ENCODE results near the gene SPHK1. TPM values are rescaled to one million over a fixed set of nuclear protein-coding genes. Genes with fewer than 3 reads are reported as not detected.

Gene SPHK1, protein sequence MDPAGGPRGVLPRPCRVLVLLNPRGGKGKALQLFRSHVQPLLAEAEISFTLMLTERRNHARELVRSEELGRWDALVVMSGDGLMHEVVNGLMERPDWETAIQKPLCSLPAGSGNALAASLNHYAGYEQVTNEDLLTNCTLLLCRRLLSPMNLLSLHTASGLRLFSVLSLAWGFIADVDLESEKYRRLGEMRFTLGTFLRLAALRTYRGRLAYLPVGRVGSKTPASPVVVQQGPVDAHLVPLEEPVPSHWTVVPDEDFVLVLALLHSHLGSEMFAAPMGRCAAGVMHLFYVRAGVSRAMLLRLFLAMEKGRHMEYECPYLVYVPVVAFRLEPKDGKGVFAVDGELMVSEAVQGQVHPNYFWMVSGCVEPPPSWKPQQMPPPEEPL
- total RNA-seq (70.7 and 85.6 TPM in 2 replicates), polyA plus RNA-seq (97.4 and 97.8 TPM in 2 replicates), polyA minus RNA-seq (27.2 and 37.8 TPM in 2 replicates), Bru-seq, nascent RNA (percentile 52 among the genes with signal in this experiment), BruChase-seq, experiment 1, labeled RNA remaining after a 6-hour chase (percentile 78 among the genes with signal in this experiment), BruChase-seq, experiment 2, labeled RNA remaining after a 2-hour chase (percentile 69 among the genes with signal in this experiment)
- 57.6 and 80.7 TPM in 2 replicates for polyA plus RNA-seq (2011; cell fraction: cytosol; rRNA removed)
- 331 and 358 TPM in 2 replicates for polyA plus RNA-seq (2011; cell fraction: nucleus; rRNA removed)
- polyA plus RNA-seq (2012), result 84.4 and 89.7 TPM in 2 replicates
- 11.3 TPM for polyA minus RNA-seq (2011; cell fraction: cytosol; rRNA and poly(A)+ RNA removed)
- polyA minus RNA-seq (2011; cell fraction: nucleus; rRNA and poly(A)+ RNA removed), result 37.5 and 78.5 TPM in 2 replicates
- long read RNA-seq, transcript SPHK1-201 (6 exons, 2,138 nt), result minor isoform, 47 of 458 reads
- long read RNA-seq, transcript SPHK1-209 (5 exons, 2,502 nt), result minor isoform, 5 of 458 reads
- long read RNA-seq, transcript SPHK1-202 (5 exons, 1,779 nt), result minor isoform, 47 of 458 reads
- long read RNA-seq, transcript SPHK1-210 (6 exons, 1,821 nt), result major isoform, 144 of 458 reads
- long read RNA-seq, partial matches to known transcripts, result 127 of 458 reads
- long read RNA-seq, other reads (novel, unspliced or antisense), result 88 of 458 reads

DNA sequence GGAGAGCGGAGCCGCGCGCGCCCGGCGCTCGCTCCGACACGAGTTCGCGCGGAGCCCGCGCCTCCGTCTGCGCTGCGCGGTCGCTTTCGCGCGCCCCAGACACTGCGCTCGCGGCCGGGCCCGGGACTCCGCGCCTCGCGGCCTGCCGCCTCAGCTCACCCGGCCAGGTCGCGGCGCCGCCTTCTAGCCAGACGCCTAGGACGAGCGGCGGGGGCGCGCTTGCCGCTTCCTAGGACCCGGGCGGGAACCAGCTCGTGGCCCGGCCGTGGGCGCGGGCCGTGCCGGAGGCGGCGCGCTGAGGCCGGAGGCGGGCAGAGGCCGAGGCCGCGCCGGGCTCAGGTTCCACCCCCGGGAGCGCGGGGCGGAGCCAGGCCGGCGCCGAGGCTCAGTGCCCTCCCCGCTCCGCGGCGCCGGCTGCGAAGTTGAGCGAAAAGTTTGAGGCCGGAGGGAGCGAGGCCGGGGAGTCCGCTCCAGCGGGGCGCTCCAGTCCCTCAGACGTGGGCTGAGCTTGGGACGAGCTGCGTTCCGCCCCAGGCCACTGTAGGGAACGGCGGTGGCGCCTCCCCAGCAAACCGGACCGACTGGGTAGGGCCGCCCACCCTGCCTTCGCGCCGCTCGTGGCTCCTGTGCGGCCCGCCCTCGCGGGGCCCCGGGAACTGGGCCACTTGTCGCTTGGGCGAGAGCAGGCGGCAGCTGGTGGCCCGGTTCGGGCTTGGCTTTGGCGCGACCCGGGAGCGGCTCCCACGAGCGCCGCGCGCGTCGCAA, at the start of gene SPHK1:
SPHK1 (plus strand) TSS at position 388 of the 765 bp plus-strand sequence. CDS start 1,036 bp downstream, outside the sequence.
- CTCF ChIA-PET, result interaction anchor here (0.6 to 8.1 kb wide), 17 partner anchors 8 to 116 kb away, joined by 3 to 106 read pairs (median 10); partner anchors contain the start of genes PRPSAP1 and QRICH2
- Histone ChIP-seq H3K36me3 (ENCODE audit: control insufficient read depth in 2 of 2, extremely low read depth in 1 of 2, insufficient read depth in 2 of 2, low read length in 2 of 2) (no peaks in the 10 kb centered on the region), H3K9me3 (replicated peaks; ENCODE audit: control insufficient read depth, insufficient read depth, low read length) (no peaks in the 10 kb centered on the region), H4K20me1 (replicated peaks; ENCODE audit: control insufficient read depth, extremely low read depth, insufficient read depth, low read length) (no peaks in the 10 kb centered on the region), H3K9me1 (replicated peaks; ENCODE audit: control insufficient read depth, extremely low read depth, insufficient read depth, low read length) (no peaks in the 10 kb centered on the region), H3K4me3 (replicated peaks in 1 of 3; ENCODE audit: insufficient read depth in 1 of 3, low read depth in 1 of 3, low read length in 3 of 3) (peak within 1 kb of the TSS; percentile 54 to 82 (median 65)), H3K27ac (ENCODE audit: insufficient read depth, low read depth, low read length) (peak within 1 kb of the TSS; percentile 97), H3K27me3 (ENCODE audit: control insufficient read depth in 2 of 2, insufficient read depth in 2 of 2, low read length in 2 of 2) (no peaks in the 10 kb centered on the region), H2AFZ (ENCODE audit: low read depth, low read length) (peak within 1 kb of the TSS; percentile 26), H3K9ac (replicated peaks; ENCODE audit: extremely low read depth, insufficient read depth, low read length) (peak within 1 kb of the TSS; percentile 97), H3K4me1 (ENCODE audit: control insufficient read depth, extremely low read depth, insufficient read depth, low read length) (peaks cover 26% of the 10 kb centered on the region), H3K4me2 (ENCODE audit: insufficient read depth, low read length) (peak within 1 kb of the TSS; percentile 67), H3K79me2 (ENCODE audit: control insufficient read depth, insufficient read depth, low read length) (peaks cover 37% of the 10 kb centered on the region)
- POLR2A ChIA-PET, result interaction anchor here (0.5 to 3.1 kb wide), 6 partner anchors 14 to 1610 kb away, joined by 3 to 13 read pairs (median 6); partner anchors contain the start of gene PRPSAP1
- peak; percentile 71 for DNase-seq (ENCODE audit: low read depth, low spot score)
- FAIRE-seq, result peak; percentile 75
- dilution Hi-C loops (cut with MboI; ENCODE audit: extremely low pct_ligation_motif_present, low sequenced_read_pairs), result no loop called here
- TF ChIP-seq GATA2 (IDR thresholded peaks at IDR 0.05; ENCODE audit: insufficient read depth, insufficient read length, low read depth, low read length) (no peak), FOS (IDR thresholded peaks at IDR 0.05; ENCODE audit: borderline replicate concordance, insufficient read depth, low read length) (no peak), POLR2A (IDR thresholded peaks at IDR 0.05; ENCODE audit: low read depth, low read length) (peak; percentile 93), CTCF (IDR thresholded peaks at IDR 0.05; ENCODE audit: extremely low read depth in 1 of 2, insufficient read depth in 1 of 2, low read depth in 1 of 2, low read length in 2 of 2) (no peak), POLR2AphosphoS5 (IDR thresholded peaks at IDR 0.05; ENCODE audit: insufficient read depth, low read depth, low read length) (peak; percentile 71), MYC (IDR thresholded peaks at IDR 0.05; ENCODE audit: low read depth, low read length) (no peak)
- no TSS peak for BruUV-seq (replicated peaks)
- intact Hi-C loops (cut with micrococcal nuclease), result loop anchor here (2.0 kb wide), 1 partner anchor 70 kb away; no protein-coding TSS in a partner anchor

Measured in endothelial cell of umbilical vein (primary cell).